GM12878 (cell line): Measurements from ENCODE around the gene ARHGAP19. TPM values are rescaled to one million over a fixed set of nuclear protein-coding genes. Genes with fewer than 3 reads are reported as not detected.

Experiments
- ATAC-seq: fragments of 200-7000 bp; cut with Tn5 transposase; 3 replicates; pipeline ENCODE4 v1.9.1; 2020; ENCODE audit warnings: mild to moderate bottlenecking, moderate library complexity
- BruUV-seq: library from RNA; stranded (reverse); fragments of 400-500 nt; replicated peaks from 2 replicates; lab custom pipeline; 2021; lab: Mats Ljungman, UMichigan
- CTCF ChIA-PET: fragments of 300-600 bp; sonication (Branson Sonifier 250); formaldehyde crosslinking; extraction: SDS; loops from one replicate; lab custom pipeline; 2021; ENCODE audit warnings: inconsistent platforms; lab: Yijun Ruan, JAX
- POLR2A ChIA-PET: fragments of 350-600 bp; formaldehyde crosslinking; extraction: SDS; loops from one replicate; lab custom pipeline; 2021; ENCODE audit warnings: inconsistent platforms; lab: Charles Lee
- RAD21 ChIA-PET: fragments of 300-600 bp; sonication (Branson Sonifier 250); formaldehyde crosslinking; loops from one replicate; lab custom pipeline; 2023; ENCODE audit warnings: antibody characterized with exemption; ENCODE audit not compliant: unreplicated experiment; lab: Charles Lee
- SMC1A ChIA-PET: fragments of 300-600 bp; sonication (Branson Sonifier 250); formaldehyde crosslinking; loops from one replicate; lab custom pipeline; 2023; ENCODE audit not compliant: unreplicated experiment, uncharacterized antibody; lab: Charles Lee
- DNase-seq: peaks from one replicate; pipeline ENCODE4 v3.0.0-alpha.2; 2011; ENCODE audit warnings: low read depth, low spot score
- FAIRE-seq: peaks from 3 replicates; lab custom pipeline; 2011; peaks lifted over from hg19 to GRCh38; lab: Jason Lieb, UNC
- H2AFZ ChIP-seq: 2 replicates; pipeline ENCODE4 v1.6.0; 2011; ENCODE audit warnings: low read depth, low read length, control low read depth; ENCODE audit not compliant: control insufficient read depth
- H3K27ac ChIP-seq: 2 replicates; pipeline ENCODE4 v1.5.1; 2011; ENCODE audit warnings: control low read depth; ENCODE audit not compliant: control insufficient read depth, insufficient read depth
- H3K27me3 ChIP-seq, 2 experiments: replicated peaks in 1 of 2; 2 replicates each; pipeline versions ENCODE4 v1.6.0 to v1.6.1; 2011; ENCODE audit warnings: low read length in 1 of 2; ENCODE audit not compliant: control insufficient read depth in 2 of 2, insufficient read depth in 2 of 2
- H3K36me3 ChIP-seq, 2 experiments: 2 replicates each; pipeline ENCODE4 v1.5.1; 2011; ENCODE audit warnings: low read length in 1 of 2; ENCODE audit not compliant: control insufficient read depth in 2 of 2, insufficient read depth in 2 of 2
- H3K4me1 ChIP-seq: 2 replicates; pipeline ENCODE4 v1.6.1; 2011; ENCODE audit warnings: mild to moderate bottlenecking, low read length, moderate library complexity, mixed read lengths; ENCODE audit not compliant: control insufficient read depth, insufficient read depth
- H3K4me2 ChIP-seq: 2 replicates; pipeline ENCODE4 v1.6.0; 2011; ENCODE audit warnings: control low read depth; ENCODE audit not compliant: control insufficient read depth, insufficient read depth
- H3K4me3 ChIP-seq: fragments of 200-600 bp; sonication (generic); 2 replicates; pipeline ENCODE4 v1.5.1; 2016
- H3K79me2 ChIP-seq: 2 replicates; pipeline ENCODE4 v1.6.0; 2011; ENCODE audit warnings: low read length; ENCODE audit not compliant: control insufficient read depth, insufficient read depth
- H3K9ac ChIP-seq: 2 replicates; pipeline ENCODE4 v1.8.0; 2011; ENCODE audit warnings: low read length, control low read depth, mixed read lengths; ENCODE audit not compliant: control insufficient read depth, insufficient read depth
- H3K9me3 ChIP-seq: replicated peaks from 3 replicates; pipeline ENCODE4 v1.5.1; 2011; ENCODE audit warnings: mild to moderate bottlenecking, low read length; ENCODE audit not compliant: control insufficient read depth, insufficient read depth
- H4K20me1 ChIP-seq: 2 replicates; pipeline ENCODE4 v1.6.0; 2011; ENCODE audit not compliant: control insufficient read depth, insufficient read depth
- BRCA1 ChIP-seq: IDR thresholded peaks from 2 replicates; pipeline ENCODE4 v1.6.1; 2011; ENCODE audit warnings: low read depth, low read length, improper control_type of control experiment
- EGR1 ChIP-seq, 2 experiments: IDR thresholded peaks; 1 replicate in 1 of 2; 2 replicates in 1 of 2; pipeline ENCODE4 v1.6.1; 2011 to 2012; ENCODE audit warnings: low read depth in 2 of 2, low read length in 2 of 2, borderline replicate concordance in 1 of 2, mild to moderate bottlenecking in 1 of 2, moderate library complexity in 1 of 2
- FOS ChIP-seq: IDR thresholded peaks from 3 replicates; pipeline ENCODE4 v1.6.1; 2011; ENCODE audit warnings: borderline replicate concordance; ENCODE audit not compliant: insufficient read length; ENCODE audit errors: extremely low read depth
- IKZF1 ChIP-seq: fragments of 450-650 bp; conservative IDR thresholded peaks from 2 replicates; pipeline ENCODE4 v1.6.1; 2017; ENCODE audit warnings: antibody characterized with exemption, mild to moderate bottlenecking
- IRF4 ChIP-seq: IDR thresholded peaks from 2 replicates; pipeline ENCODE4 v1.6.1; 2011; ENCODE audit warnings: low read depth, low read length
- KAT2A ChIP-seq: conservative IDR thresholded peaks from 2 replicates; pipeline ENCODE4 v1.6.1; 2011; ENCODE audit warnings: low read depth, low read length; ENCODE audit not compliant: control insufficient read depth
- KLF5 ChIP-seq: fragments of 450-650 bp; IDR thresholded peaks from 2 replicates; pipeline ENCODE4 v1.6.1; 2014; ENCODE audit warnings: mild to moderate bottlenecking; ENCODE audit not compliant: partially characterized antibody
- SREBF1 ChIP-seq: IDR thresholded peaks from 2 replicates; pipeline ENCODE4 v1.6.1; 2012; ENCODE audit warnings: mild to moderate bottlenecking, low read length
- YY1 ChIP-seq: IDR thresholded peaks from 2 replicates; pipeline ENCODE4 v1.6.1; 2011; ENCODE audit warnings: low read depth, mild to moderate bottlenecking, low read length
- WGBS: methylation state at CpG from one replicate; pipeline ENCODE4 v1.1.6; 2016; ENCODE audit warnings: low lambda C conversion rate; ENCODE audit not compliant: insufficient replicate concordance, insufficient coverage; ENCODE audit errors: missing lambda C conversion rate; 5-methylcytosine and 5-hydroxymethylcytosine counted together
- in situ Hi-C: fragments of 300-500 bp; cut with MboI; formaldehyde crosslinking; loops from 9 replicates; pipeline ENCODE4 v1.14.3; 2018; ENCODE audit warnings: mixed read lengths
- intact Hi-C: fragments of 100-400 bp; cut with micrococcal nuclease; formaldehyde crosslinking; loops from one replicate; pipeline ENCODE4 v1.14.2; 2022; ENCODE audit not compliant: unreplicated experiment
- polyA plus RNA-seq, 11 experiments: library from polyadenylated mRNA; depleted of rRNA in 4 of 11; unstranded in 6 of 11; stranded (reverse) in 5 of 11; fragments of >200 nt; fragmentation: Nextera tagmentation in 4 of 11; fragmentation: Illumina TruSeq in 1 of 11; extraction: Ambion mirVana in 4 of 11; extraction: Trizol in 1 of 11; gene quantifications; 1 replicate in 1 of 11; 2 replicates in 10 of 11; pipeline versions ENCODE4 v1.2.1 to v1.2.3, GENCODE V29; 2011 to 2016; ENCODE audit warnings: inconsistent platforms in 2 of 11, missing spikeins in 2 of 11, low read depth in 1 of 11
- total RNA-seq, 4 experiments: library from RNA; depleted of rRNA in 3 of 4; stranded (reverse); fragments of >200 nt in 3 of 4; fragmentation: Illumina TruSeq in 1 of 4; extraction: Trizol in 1 of 4; gene quantifications; 2 replicates each; pipeline versions ENCODE4 v1.2.1 to v1.2.3, GENCODE V29; 2013 to 2021
- TF ChIP-seq, protein P1 (sequence below): IDR thresholded peaks from 2 replicates; pipeline ENCODE4 v1.6.1; 2011; ENCODE audit warnings: mild to moderate bottlenecking, low read depth, low read length, moderate library complexity; ENCODE audit not compliant: insufficient replicate concordance
- TF ChIP-seq, protein P2 (sequence below): fragments of 450-650 bp; IDR thresholded peaks from 2 replicates; pipeline ENCODE4 v1.6.1; 2017; ENCODE audit warnings: mild to moderate bottlenecking, moderate library complexity

ARHGAP19 gene
- total and polyA plus RNA-seq, 10 of the 15 experiments (the other 5 are each of a cell fraction or from before 2014, with no cell fraction given): 13.3 to 40.7 (median 22.6) TPM

DNA sequence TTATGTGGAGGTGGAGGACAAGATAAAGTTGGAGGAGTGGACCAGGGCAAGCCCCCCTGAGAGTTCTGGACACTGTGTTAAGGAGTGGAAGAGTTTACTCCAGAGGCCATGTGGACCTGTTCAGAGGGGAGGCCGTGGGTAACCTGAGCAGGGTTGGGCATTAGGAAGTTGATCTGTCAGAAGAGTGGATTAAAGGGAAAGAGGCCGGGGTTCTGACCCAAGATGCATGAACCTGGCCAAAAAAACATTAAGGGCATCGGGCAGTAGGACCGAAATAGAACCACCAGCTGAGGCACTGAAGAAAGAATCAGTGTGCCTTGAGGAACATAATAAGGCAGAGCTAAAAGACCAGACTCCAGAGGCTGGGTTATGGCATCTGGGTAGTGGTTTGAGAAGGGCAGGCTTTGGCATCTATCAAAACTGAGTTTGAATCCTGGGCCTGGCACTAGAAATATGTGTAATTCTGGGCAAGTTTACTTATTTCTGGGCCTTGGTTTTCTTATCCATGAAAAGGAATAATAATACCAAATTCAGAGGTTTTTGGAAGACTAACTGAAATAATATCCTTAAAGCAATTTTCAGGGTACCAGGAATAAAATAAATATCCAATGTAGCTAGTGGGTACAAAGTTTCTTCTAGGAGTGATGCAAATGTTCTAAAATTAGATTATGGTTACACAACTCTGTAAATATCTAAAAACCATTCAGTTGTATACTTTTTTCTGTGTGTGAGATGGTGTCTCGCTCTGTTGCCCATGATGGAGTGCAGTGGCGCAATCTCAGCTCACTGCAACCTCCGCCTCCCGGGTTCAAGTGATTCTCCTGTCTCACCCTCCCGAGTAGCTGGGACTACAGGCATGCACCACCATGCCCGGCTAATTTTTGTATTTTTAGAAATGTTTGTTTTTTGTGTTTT is 15.7 kb upstream of the ARHGAP19 start:
- FAIRE-seq (no peak), DNase-seq (no peak), ATAC-seq (no peak)
- no peak overlapping the region for H3K27ac ChIP-seq
- H3K4me3 ChIP-seq: no peak overlapping the region
- H2AFZ ChIP-seq: no peak overlapping the region
- no peaks in the 10 kb centered on the region for H4K20me1 ChIP-seq
- SMC1A ChIA-PET: no interaction called here
- RAD21 ChIA-PET: no interaction called here
- H3K9ac ChIP-seq: no peak overlapping the region
- no peaks in the 10 kb centered on the region for H3K36me3 ChIP-seq
- no peak overlapping the region for H3K4me2 ChIP-seq
- BruUV-seq: no TSS peak
- no peaks in the 10 kb centered on the region for H3K27me3 ChIP-seq
- intact Hi-C loops: no loop called here
- H3K9me3 ChIP-seq: no peaks in the 10 kb centered on the region
- CTCF ChIA-PET: interaction anchor here (0.6 to 1.1 kb wide), 2 partner anchors 30 to 1630 kb away, joined by 3 to 4 read pairs; no protein-coding TSS in a partner anchor
- POLR2A ChIA-PET: interaction anchor here (0.6 kb wide), 1 partner anchor 894 kb away, joined by 3 read pairs; no protein-coding TSS in a partner anchor
- in situ Hi-C loops: no loop called here
- no peak for TF ChIP-seq KLF5
- TF ChIP-seq, protein P1, sequence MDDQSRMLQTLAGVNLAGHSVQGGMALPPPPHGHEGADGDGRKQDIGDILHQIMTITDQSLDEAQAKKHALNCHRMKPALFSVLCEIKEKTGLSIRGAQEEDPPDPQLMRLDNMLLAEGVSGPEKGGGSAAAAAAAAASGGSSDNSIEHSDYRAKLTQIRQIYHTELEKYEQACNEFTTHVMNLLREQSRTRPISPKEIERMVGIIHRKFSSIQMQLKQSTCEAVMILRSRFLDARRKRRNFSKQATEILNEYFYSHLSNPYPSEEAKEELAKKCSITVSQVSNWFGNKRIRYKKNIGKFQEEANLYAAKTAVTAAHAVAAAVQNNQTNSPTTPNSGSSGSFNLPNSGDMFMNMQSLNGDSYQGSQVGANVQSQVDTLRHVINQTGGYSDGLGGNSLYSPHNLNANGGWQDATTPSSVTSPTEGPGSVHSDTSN: no peak
- no peak for TF ChIP-seq BRCA1
- TF ChIP-seq IRF4: no peak
- TF ChIP-seq IKZF1: no peak
- TF ChIP-seq FOS: no peak
- no peak for TF ChIP-seq YY1
- no peak for TF ChIP-seq SREBF1
- TF ChIP-seq EGR1 (IDR thresholded peaks at IDR 0.05; ENCODE audit: borderline replicate concordance in 1 of 2, low read depth in 2 of 2, low read length in 2 of 2): no peak
- no peak for TF ChIP-seq KAT2A
- TF ChIP-seq, protein P2, sequence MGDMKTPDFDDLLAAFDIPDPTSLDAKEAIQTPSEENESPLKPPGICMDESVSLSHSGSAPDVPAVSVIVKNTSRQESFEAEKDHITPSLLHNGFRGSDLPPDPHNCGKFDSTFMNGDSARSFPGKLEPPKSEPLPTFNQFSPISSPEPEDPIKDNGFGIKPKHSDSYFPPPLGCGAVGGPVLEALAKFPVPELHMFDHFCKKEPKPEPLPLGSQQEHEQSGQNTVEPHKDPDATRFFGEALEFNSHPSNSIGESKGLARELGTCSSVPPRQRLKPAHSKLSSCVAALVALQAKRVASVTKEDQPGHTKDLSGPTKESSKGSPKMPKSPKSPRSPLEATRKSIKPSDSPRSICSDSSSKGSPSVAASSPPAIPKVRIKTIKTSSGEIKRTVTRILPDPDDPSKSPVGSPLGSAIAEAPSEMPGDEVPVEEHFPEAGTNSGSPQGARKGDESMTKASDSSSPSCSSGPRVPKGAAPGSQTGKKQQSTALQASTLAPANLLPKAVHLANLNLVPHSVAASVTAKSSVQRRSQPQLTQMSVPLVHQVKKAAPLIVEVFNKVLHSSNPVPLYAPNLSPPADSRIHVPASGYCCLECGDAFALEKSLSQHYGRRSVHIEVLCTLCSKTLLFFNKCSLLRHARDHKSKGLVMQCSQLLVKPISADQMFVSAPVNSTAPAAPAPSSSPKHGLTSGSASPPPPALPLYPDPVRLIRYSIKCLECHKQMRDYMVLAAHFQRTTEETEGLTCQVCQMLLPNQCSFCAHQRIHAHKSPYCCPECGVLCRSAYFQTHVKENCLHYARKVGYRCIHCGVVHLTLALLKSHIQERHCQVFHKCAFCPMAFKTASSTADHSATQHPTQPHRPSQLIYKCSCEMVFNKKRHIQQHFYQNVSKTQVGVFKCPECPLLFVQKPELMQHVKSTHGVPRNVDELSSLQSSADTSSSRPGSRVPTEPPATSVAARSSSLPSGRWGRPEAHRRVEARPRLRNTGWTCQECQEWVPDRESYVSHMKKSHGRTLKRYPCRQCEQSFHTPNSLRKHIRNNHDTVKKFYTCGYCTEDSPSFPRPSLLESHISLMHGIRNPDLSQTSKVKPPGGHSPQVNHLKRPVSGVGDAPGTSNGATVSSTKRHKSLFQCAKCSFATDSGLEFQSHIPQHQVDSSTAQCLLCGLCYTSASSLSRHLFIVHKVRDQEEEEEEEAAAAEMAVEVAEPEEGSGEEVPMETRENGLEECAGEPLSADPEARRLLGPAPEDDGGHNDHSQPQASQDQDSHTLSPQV: no peak
- no peaks in the 10 kb centered on the region for H3K79me2 ChIP-seq
- WGBS: 58% methylated on average over 10 of the region's 10 CpGs
- H3K4me1 ChIP-seq: no peaks in the 10 kb centered on the region
